Skin epidermis (tissue), 12 donors: ENCODE results near the gene VAX1.
"Not testable (repeated sequence)": the region's sequence is repeated elsewhere in the genome, so short reads cannot be mapped to it uniquely, and the experiment has no call there.

Source experiments
- H3K27ac ChIP-seq, 21 experiments: fragments of 200-600 bp; sonication (generic) in 11 of 21; one replicate each; pipeline ENCODE4 v1.5.0; 2020; ENCODE audit warnings: mild to moderate bottlenecking in 3 of 21, inconsistent platforms in 2 of 21, moderate library complexity in 2 of 21
- H3K4me3 ChIP-seq, 7 experiments: fragments of 200-600 bp; sonication (generic) in 2 of 7; one replicate each; pipeline ENCODE4 v1.5.0; 2020; ENCODE audit warnings: inconsistent platforms in 2 of 7, mild to moderate bottlenecking in 2 of 7, moderate library complexity in 1 of 7

The VAX1 gene

GRCh38 chr10:117137031-117137910 is 799 bp downstream of the VAX1 start:
- peak overlapping the region in 6 of 7 experiments; percentile 19 to 38 (median 24) for H3K4me3 ChIP-seq
- H3K27ac ChIP-seq = no peak overlapping the region

- Histone ChIP-seq H3K27ac (no peak overlapping the region), H3K4me3 (peak overlapping the region in 5 of 7 experiments; percentile 19 to 38 (median 25))
Measured at GRCh38 chr10:117136391-117136975, 1.6 kb downstream of the VAX1 start.

GRCh38 chr10:117135480-117136140 is 2.5 kb downstream of the VAX1 start:
- H3K27ac ChIP-seq = no peak overlapping the region
- H3K4me3 ChIP-seq = no peak overlapping the region

GRCh38 chr10:117135026-117135372 is 3.1 kb downstream of the VAX1 start:
- Histone ChIP-seq H3K4me3 (no peak overlapping the region), H3K27ac (no peak overlapping the region)

DNA sequence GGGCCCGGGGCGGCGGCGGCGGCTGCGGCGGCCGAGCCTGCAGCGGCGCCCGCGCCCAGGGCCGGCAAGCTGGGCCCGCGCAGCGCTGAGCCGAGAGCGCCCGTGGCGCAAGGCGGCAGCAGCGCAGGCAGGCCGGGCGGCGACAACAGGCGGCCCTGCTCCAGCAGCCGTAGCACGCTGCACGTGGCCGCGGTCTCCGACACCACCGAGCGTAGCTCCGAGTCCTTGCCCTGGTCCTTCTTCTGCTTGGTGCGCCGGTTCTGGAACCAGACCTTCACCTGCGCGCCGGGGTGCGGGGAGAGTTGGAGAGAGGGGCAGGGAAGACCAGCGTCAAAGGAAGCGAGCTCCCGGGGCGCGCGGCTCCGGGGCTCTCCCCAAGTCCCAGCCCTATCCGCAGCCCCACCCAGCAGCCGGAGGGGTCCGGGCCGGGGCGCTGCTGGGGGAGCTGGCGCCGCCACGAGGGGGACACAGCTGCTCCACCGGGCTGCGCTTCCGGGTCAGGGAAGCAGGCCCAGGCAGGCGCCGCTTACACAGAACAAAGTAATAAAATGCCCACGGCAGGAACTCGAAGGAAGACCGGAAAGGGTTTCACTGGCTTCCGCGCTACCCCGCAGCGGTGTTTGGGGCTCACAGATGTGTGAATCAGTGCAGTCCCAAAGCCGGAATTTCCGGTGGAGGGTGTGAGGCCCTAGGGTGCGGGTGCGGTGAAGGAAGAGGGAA is 3.6 kb downstream of the VAX1 start:
- Histone ChIP-seq H3K4me3 (peak overlapping the region in 2 of 7 experiments; percentile 16 to 21), H3K27ac (no peak overlapping the region)

- no peak overlapping the region for H3K4me3 ChIP-seq
- H3K27ac ChIP-seq = no peak overlapping the region
Measured at GRCh38 chr10:117134056-117134305, 4.1 kb downstream of the VAX1 start.

- H3K27ac ChIP-seq = no peak overlapping the region
- no peak overlapping the region for H3K4me3 ChIP-seq
Measured at GRCh38 chr10:117133273-117134055, 4.6 kb downstream of the VAX1 start.

DNA sequence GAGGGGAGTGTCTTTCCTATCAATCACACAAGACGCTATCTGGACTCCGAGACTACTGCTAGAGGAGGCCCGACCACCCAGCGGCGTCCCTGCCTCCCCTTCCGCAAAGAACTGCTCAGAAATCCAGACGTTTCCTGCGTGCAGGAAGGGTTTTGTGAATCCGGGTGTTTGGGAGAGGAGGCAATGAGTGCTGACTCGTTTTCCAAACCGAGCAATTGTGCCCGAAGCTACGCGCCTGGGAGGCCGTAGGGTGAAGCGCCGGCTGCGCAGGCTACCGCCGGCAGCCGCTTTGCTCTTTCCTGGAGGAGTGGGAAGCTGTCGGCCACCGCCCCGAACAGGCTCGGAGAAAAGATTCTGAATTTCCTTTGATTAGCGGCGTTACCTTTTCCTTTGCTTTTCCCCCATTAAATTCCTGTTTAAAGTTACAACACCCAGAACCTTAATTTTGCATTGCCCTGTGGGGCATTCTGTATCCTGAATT is 5.3 kb downstream of the VAX1 start:
- Histone ChIP-seq H3K4me3 (no peak overlapping the region), H3K27ac (no peak overlapping the region)

GRCh38 chr10:117131376-117132327 is 6.4 kb downstream of the VAX1 start:
- H3K4me3 ChIP-seq = peak overlapping the region in 1 of 7 experiments; percentile 8
- H3K27ac ChIP-seq = no peak overlapping the region

- H3K27ac ChIP-seq = no peak overlapping the region
- no peak overlapping the region for H3K4me3 ChIP-seq
Measured at GRCh38 chr10:117130862-117131375, 7.2 kb downstream of the VAX1 start.

- no peak overlapping the region for H3K27ac ChIP-seq
- no peak overlapping the region for H3K4me3 ChIP-seq
Measured at GRCh38 chr10:117130346-117130745, 7.7 kb downstream of the VAX1 start.

- H3K27ac ChIP-seq = not testable (repeated sequence)
Measured at GRCh38 chr10:117126645-117127044, 11.4 kb downstream of the VAX1 start.

GRCh38 chr10:117126034-117126433 is 12.0 kb downstream of the VAX1 start:
- H3K4me3 ChIP-seq = no peak overlapping the region
- H3K27ac ChIP-seq = no peak overlapping the region

More at GRCh38 chr10:117126645-117127044, 11.4 kb downstream of the VAX1 start:
- not testable (repeated sequence) for H3K4me3 ChIP-seq

- Histone ChIP-seq H3K27ac (no peak overlapping the region), H3K4me3 (no peak overlapping the region)
Measured at GRCh38 chr10:117112220-117112619, 25.9 kb downstream of the VAX1 start.

GRCh38 chr10:117107238-117107637 is 30.8 kb downstream of the VAX1 start:
- no peak overlapping the region for H3K27ac ChIP-seq
- H3K4me3 ChIP-seq = no peak overlapping the region

- no peak overlapping the region for H3K4me3 ChIP-seq
- H3K27ac ChIP-seq = no peak overlapping the region
Measured at GRCh38 chr10:117096599-117097201, 41.4 kb downstream of the VAX1 start.

DNA sequence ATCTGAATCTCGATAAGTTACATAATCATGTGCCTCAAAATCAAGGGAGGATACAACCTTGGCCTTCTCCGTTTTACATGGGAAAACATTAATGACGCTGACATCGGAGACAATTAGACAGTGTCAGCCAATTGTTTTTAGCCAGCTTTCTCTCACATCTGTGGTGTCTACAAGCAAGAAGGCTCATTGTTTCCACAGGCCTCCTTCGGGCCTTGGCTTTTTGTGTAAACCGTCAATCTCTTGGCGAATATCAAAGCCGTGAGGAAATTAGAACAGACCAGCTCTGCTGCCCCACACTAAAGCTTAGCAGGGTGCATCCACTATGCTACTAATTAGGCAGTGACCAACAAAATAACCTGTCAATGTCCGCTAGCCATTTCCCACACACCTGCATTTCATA is 43.2 kb downstream of the VAX1 start:
- Histone ChIP-seq H3K4me3 (no peak overlapping the region), H3K27ac (no peak overlapping the region)

GRCh38 chr10:117092386-117092785 is 45.7 kb downstream of the VAX1 start:
- no peak overlapping the region for H3K27ac ChIP-seq
- H3K4me3 ChIP-seq = no peak overlapping the region
